ENCODE measurements around the gene COG3. TPM values are rescaled to one million over a fixed set of nuclear protein-coding genes. Genes with fewer than 3 reads are reported as not detected.

Gene COG3
- total and polyA plus RNA-seq, 11 donors, result 7.7 to 23.1 (median 15.2) TPM

- no peak for ATAC-seq
- Histone ChIP-seq H3K4me1 (peaks cover 0 to 6% (median 0%) of the 10 kb centered on the region in 12 donors), H3K4me3 (no peak overlapping the region), H3K36me3 (peaks cover 0 to 100% (median 90%) of the 10 kb centered on the region in 9 donors), H3K27me3 (no peaks in the 10 kb centered on the region), H3K9me3 (no peaks in the 10 kb centered on the region), H3K27ac (no peak overlapping the region)
- DNase-seq, result no peak
- 71 to 81% (median 75%) methylated on average over 6 of the region's 6 CpGs for WGBS, 4 donors
- intact Hi-C loops (cut with DNase I), result no loop called here
- TF ChIP-seq CTCF (IDR thresholded peaks at IDR 0.05) (no peak), POLR2A (IDR thresholded peaks at IDR 0.05) (no peak)
These were observed 42.1 kb downstream of the COG3 start for GRCh38 chr13:45506811-45507210.

GRCh38 chr13:45508776-45509175 lies 44.0 kb downstream of the COG3 start:
- Histone ChIP-seq H3K36me3 (peaks cover 0 to 96% (median 85%) of the 10 kb centered on the region in 9 donors), H3K27ac (no peak overlapping the region), H3K4me3 (no peak overlapping the region), H3K9me3 (no peaks in the 10 kb centered on the region), H3K27me3 (no peaks in the 10 kb centered on the region), H3K4me1 (peaks cover 0 to 6% (median 0%) of the 10 kb centered on the region in 12 donors)
- intact Hi-C loops (cut with DNase I), result no loop called here
- no peak for ATAC-seq
- DNase-seq, result no peak
- 76 to 82% (median 78%) methylated on average over 7 of the region's 7 CpGs for WGBS, 4 donors
- TF ChIP-seq CTCF (IDR thresholded peaks at IDR 0.05) (no peak), POLR2A (IDR thresholded peaks at IDR 0.05) (no peak)

- Histone ChIP-seq H3K27me3 (no peaks in the 10 kb centered on the region), H3K4me1 (peaks cover 0 to 6% (median 0%) of the 10 kb centered on the region in 12 donors), H3K27ac (no peak overlapping the region), H3K4me3 (no peak overlapping the region), H3K36me3 (peaks cover 0 to 96% (median 85%) of the 10 kb centered on the region in 9 donors), H3K9me3 (no peaks in the 10 kb centered on the region)
- WGBS, 4 donors, result 93 to 97% (median 94%) methylated on average over 3 of the region's 3 CpGs
- no peak for DNase-seq
- intact Hi-C loops (cut with DNase I), result loop anchor here in 1 of 10 donors (2.0 kb wide), 1 partner anchor 650 kb away; no protein-coding TSS in a partner anchor
- ATAC-seq, result no peak
- no peak for TF ChIP-seq POLR2A (IDR thresholded peaks at IDR 0.05)
- no peak for TF ChIP-seq CTCF (IDR thresholded peaks at IDR 0.05)
These were observed 45.9 kb downstream of the COG3 start for GRCh38 chr13:45510672-45511071.

- intact Hi-C loops (cut with DNase I), result loop anchor here in 1 of 10 donors (2.0 kb wide), 1 partner anchor 649 kb away; no protein-coding TSS in a partner anchor
- Histone ChIP-seq H3K36me3 (peaks cover 0 to 96% (median 85%) of the 10 kb centered on the region in 9 donors), H3K27me3 (no peaks in the 10 kb centered on the region), H3K9me3 (no peaks in the 10 kb centered on the region), H3K4me1 (peaks cover 0 to 6% (median 0%) of the 10 kb centered on the region in 12 donors), H3K27ac (no peak overlapping the region), H3K4me3 (no peak overlapping the region)
- whole genome bisulfite sequencing, 4 donors, result 62 to 68% (median 64%) methylated on average over 3 of the region's 3 CpGs
- DNase-seq (peak in 1 of 5 donors; percentile 13), ATAC-seq (peak; percentile 32 to 76 (median 59))
- TF ChIP-seq POLR2A (IDR thresholded peaks at IDR 0.05) (no peak), CTCF (IDR thresholded peaks at IDR 0.05) (peak; percentile 81 to 95 (median 90))
These were observed 46.8 kb downstream of the COG3 start for GRCh38 chr13:45511310-45512097.

Data from heart left ventricle (tissue), 16 donors.